Fibroblast of the aortic adventitia (primary cell): Measurements from ENCODE around the gene CNPY3. TPM values are rescaled to one million over a fixed set of nuclear protein-coding genes. Genes with fewer than 3 reads are reported as not detected.

ENCODE experiments used
- DNase-seq: peaks from one replicate; pipeline ENCODE4 v3.0.0-alpha.2; 2010; ENCODE audit warnings: low read depth
- H3K4me3 ChIP-seq: 2 replicates; pipeline ENCODE4 v1.5.1; 2011; ENCODE audit warnings: low read depth, mild to moderate bottlenecking, control low read depth, low read length, moderate library complexity
- total RNA-seq: library from RNA; depleted of rRNA; stranded (reverse); fragments of >200 nt; gene quantifications from 2 replicates; pipeline ENCODE4 v1.2.3, GENCODE V29; 2012; ENCODE audit warnings: low replicate concordance
- TF ChIP-seq, protein P1 (sequence below): IDR thresholded peaks from 2 replicates; pipeline ENCODE4 v1.5.1; 2011; ENCODE audit warnings: mild to moderate bottlenecking, low read length, control low read depth, inconsistent platforms; ENCODE audit not compliant: insufficient read depth

Gene CNPY3
- total RNA-seq, 1 donor: 23.2 TPM

- TF ChIP-seq, protein P1, sequence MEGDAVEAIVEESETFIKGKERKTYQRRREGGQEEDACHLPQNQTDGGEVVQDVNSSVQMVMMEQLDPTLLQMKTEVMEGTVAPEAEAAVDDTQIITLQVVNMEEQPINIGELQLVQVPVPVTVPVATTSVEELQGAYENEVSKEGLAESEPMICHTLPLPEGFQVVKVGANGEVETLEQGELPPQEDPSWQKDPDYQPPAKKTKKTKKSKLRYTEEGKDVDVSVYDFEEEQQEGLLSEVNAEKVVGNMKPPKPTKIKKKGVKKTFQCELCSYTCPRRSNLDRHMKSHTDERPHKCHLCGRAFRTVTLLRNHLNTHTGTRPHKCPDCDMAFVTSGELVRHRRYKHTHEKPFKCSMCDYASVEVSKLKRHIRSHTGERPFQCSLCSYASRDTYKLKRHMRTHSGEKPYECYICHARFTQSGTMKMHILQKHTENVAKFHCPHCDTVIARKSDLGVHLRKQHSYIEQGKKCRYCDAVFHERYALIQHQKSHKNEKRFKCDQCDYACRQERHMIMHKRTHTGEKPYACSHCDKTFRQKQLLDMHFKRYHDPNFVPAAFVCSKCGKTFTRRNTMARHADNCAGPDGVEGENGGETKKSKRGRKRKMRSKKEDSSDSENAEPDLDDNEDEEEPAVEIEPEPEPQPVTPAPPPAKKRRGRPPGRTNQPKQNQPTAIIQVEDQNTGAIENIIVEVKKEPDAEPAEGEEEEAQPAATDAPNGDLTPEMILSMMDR: no peak
Measured at GRCh38 chr6:42962096-42962495, 32.8 kb downstream of the CNPY3 start.

DNA sequence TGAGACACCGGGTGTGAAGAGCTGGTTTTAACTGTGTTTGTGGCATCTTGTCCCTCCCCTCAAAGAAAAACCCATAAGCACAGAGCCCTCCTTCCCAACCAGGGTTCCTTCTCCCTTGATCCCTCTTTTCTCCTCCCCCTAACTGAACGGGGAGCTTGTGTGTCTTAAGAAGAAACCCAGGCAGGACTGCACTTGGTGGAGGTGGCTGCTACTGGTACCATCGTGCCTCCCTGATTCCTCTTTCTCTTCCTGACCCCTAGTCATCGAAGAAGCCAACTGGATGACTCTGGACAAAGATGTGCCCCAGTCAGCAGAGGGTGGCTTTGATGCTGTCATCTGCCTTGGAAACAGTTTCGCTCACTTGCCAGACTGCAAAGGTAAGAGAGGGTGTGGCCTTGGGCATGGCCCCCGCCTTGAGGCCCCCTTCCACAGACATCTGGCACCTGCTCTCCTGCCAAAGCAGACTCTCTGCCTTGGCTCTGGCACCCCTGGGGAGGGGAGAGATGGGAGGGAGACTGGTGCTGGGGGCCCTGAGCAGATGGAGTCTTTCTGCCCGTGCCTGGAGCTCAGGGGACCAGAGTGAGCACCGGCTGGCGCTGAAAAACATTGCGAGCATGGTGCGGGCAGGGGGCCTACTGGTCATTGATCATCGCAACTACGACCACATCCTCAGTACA lies 33.4 kb downstream of the CNPY3 start:
- no peak for DNase-seq
- TF ChIP-seq, protein P1: no peak
- H3K4me3 ChIP-seq: no peak overlapping the region

More at GRCh38 chr6:42962096-42962495, 32.8 kb downstream of the CNPY3 start:
- no peak overlapping the region for H3K4me3 ChIP-seq
- no peak for DNase-seq

DNA sequence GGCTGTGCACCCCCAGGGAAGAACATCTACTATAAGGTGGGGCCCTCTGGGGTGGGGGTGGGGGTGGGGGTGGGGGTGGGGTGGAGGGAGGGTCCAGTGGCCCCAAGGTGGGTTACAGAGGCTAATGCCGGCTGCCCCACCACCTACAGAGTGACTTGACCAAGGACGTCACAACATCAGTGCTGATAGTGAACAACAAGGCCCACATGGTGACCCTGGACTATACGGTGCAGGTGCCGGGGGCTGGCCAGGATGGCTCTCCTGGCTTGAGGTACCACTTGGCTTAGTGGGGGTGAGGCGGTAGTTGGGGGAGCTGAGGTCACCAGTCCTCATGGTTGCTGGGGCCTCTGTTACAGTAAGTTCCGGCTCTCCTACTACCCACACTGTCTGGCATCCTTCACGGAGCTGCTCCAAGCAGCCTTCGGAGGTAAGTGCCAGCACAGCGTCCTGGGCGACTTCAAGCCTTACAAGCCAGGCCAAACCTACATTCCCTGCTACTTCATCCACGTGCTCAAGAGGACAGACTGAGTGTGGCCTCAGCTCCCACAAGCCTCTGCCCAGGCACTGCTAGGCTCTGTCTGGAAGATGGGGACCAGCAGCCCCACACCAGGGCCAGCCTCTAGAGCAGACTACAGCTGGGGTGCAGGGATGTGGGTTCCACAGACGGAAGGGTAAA lies 34.0 kb downstream of the CNPY3 start:
- TF ChIP-seq, protein P1: no peak
- no peak for DNase-seq
- H3K4me3 ChIP-seq: no peak overlapping the region

- TF ChIP-seq, protein P1: peak; percentile 29
Measured at GRCh38 chr6:42963855-42964605, 34.8 kb downstream of the CNPY3 start.

GRCh38 chr6:42966571-42966970 lies 37.3 kb downstream of the CNPY3 start:
- no peak overlapping the region for H3K4me3 ChIP-seq
- TF ChIP-seq, protein P1: no peak
- DNase-seq: no peak

More at GRCh38 chr6:42963855-42964605, 34.8 kb downstream of the CNPY3 start:
- no peak overlapping the region for H3K4me3 ChIP-seq
- DNase-seq: peak; percentile 45

DNA sequence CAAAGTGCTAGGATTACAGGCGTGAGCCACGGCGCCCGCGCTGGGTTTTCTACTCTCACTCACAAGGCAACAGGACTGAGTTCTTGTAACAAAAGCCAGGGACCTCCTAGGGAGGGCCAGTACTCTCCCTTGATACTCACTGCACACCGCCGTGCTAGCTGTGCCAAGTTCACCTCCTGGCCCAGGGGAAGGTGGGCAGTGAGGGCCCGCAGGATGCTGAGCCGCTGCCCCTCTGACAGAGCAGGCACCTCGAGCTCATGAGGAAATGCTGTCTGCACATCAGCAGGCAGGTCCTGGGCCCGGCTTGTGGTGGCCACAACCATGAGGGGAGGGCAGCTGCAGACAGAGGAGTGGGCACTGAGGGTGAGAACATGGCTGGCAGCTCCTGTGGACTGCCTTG lies 37.9 kb downstream of the CNPY3 start:
- DNase-seq: no peak
- H3K4me3 ChIP-seq: no peak overlapping the region
- TF ChIP-seq, protein P1: no peak
